Measurements from ENCODE around the gene PSG11. TPM values are rescaled to one million over a fixed set of nuclear protein-coding genes. Genes with fewer than 3 reads are reported as not detected.
"Not testable (repeated sequence)": the region's sequence is repeated elsewhere in the genome, so short reads cannot be mapped to it uniquely, and the experiment has no call there.

PSG11 gene
- total and polyA plus RNA-seq, 9 donors = 0.25 to 0.95 (median 0.60) TPM

DNA sequence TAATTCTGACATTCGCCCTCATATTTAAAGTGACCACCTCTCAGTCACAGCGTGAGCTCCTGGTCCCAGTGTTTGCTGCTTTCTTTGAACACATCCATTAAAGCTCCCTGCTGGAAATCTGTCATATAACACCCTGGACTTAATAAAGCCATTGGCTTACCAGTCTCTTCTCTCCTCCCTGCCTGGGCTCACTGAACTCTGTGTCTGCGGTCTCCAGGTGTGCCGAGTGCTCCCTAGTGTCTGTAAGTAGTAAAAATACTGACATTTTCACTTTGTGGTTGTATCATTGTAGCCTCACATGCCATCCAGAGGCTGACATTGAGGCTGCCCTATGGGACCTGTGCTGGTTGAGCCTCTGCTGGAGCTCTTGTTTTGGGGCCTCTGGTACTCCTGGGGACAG is 2.6 kb upstream of the PSG11 start:
- Histone ChIP-seq H3K4me1 (ENCODE audit: control insufficient read depth, insufficient read depth, low read length) (no peaks in the 10 kb centered on the region), H3K27ac (ENCODE audit: low read length) (no peak overlapping the region), H3K27me3 (ENCODE audit: control insufficient read depth, insufficient read depth, low read length) (no peaks in the 10 kb centered on the region), H3K4me3 (ENCODE audit: low read length) (no peak overlapping the region), H3K9me3 (replicated peaks; ENCODE audit: control insufficient read depth, low read depth, low read length) (no peaks in the 10 kb centered on the region), H3K36me3 (ENCODE audit: control insufficient read depth, insufficient read depth, low read length) (no peaks in the 10 kb centered on the region)
- 88% methylated on average over 2 of the region's 4 CpGs for WGBS (ENCODE audit: insufficient coverage)
- no peak for DNase-seq

DNA sequence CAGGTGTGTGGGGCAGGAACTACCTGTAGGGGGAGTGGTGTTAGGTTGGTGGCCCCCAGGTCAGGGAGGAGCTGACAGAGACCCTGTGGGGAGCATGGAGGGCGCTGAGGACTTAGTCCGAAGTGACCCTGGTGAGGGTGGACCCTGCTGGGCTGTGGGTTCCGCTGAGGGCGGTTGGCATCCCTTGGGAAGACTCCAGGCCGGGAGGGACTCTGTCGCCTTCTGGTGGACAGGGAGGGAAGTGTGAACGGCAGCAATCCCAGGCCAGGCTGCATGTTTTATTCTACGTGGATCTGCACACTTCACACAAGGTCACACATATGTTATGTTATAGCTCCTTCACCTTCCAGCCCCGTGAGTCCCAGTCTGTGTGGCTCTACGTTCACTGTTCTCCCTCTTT is 1.7 kb upstream of the PSG11 start:
- H3K27me3 ChIP-seq (ENCODE audit: control insufficient read depth, insufficient read depth, low read length); H3K9me3 ChIP-seq (replicated peaks; ENCODE audit: control insufficient read depth, low read depth, low read length); H3K36me3 ChIP-seq (ENCODE audit: control insufficient read depth, insufficient read depth, low read length); DNase-seq; H3K4me3 ChIP-seq (ENCODE audit: low read length); H3K4me1 ChIP-seq (ENCODE audit: control insufficient read depth, insufficient read depth, low read length); H3K27ac ChIP-seq (ENCODE audit: low read length): not testable (repeated sequence)
- WGBS (ENCODE audit: insufficient coverage) = 53% methylated on average over 3 of the region's 10 CpGs

DNA sequence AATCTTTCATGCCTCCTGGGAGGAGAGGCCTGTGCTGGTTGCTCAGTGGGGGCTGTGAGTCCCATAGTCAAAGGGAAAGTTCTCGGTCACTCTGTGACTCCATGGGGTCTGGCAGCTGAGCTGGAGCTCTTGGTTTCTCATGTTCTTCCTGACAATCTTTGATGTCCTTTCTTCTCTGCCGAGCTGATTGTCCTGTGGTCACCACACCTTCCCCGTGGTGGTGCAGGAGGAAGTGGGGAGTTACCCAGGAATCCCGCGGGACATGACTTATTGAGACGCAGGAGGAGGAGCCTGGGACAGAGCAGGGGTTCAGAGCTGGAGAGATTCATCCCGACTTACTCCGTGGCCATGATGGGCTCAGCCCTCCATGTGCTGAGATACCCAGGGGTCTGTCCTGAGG is 792 bp upstream of the PSG11 start:
- not testable (repeated sequence) for H3K4me1 ChIP-seq (ENCODE audit: control insufficient read depth, insufficient read depth, low read length); H3K27ac ChIP-seq (ENCODE audit: low read length); H3K27me3 ChIP-seq (ENCODE audit: control insufficient read depth, insufficient read depth, low read length); H3K9me3 ChIP-seq (replicated peaks; ENCODE audit: control insufficient read depth, low read depth, low read length); DNase-seq; H3K4me3 ChIP-seq (ENCODE audit: low read length); H3K36me3 ChIP-seq (ENCODE audit: control insufficient read depth, insufficient read depth, low read length)
- 77% methylated on average over 6 of the region's 8 CpGs for WGBS (ENCODE audit: insufficient coverage)

DNA sequence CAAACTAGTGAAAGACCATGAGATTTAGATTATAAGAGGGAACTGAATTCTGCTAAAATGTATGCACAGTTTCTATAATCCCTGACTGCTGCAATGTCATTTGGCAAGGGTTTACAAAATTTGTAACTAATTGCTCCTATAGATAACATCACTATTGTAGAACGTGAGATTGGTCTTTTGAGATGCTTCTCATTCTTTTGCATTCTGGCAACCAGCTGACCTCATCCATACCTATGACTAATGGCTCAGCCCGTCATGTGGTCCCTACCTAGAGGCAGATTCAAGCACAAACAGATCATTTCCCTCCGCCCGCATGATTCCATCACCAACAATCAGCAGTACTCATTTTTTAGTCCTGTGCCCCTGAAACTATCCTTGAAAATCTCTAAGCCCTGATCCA is 4.2 kb downstream of the PSG11 start:
- not testable (repeated sequence) for H3K27ac ChIP-seq (ENCODE audit: low read length); H3K4me3 ChIP-seq (ENCODE audit: low read length)
- WGBS (ENCODE audit: insufficient coverage) = 45% methylated on average over 1 of the region's 4 CpGs

DNA sequence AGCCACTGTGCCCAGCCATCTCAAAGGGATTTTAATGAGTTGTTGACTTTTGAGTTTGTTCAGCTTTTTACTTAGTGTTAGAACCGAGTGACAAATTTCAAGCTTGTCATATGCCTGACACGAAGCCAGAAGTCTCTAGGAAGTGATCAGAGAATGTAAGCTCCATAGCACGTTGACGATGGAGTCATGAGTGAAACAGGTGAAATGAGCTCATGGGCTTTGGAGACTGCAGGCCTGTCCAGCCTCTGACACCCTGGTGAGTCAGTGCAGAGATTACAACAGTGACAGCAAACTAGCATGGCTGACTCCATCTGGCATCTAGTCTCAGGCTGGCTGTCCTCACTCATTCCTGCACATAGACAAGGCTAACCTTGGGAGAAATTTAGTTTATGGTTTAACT is 4.6 kb downstream of the PSG11 start:
- H3K9me3 ChIP-seq (replicated peaks; ENCODE audit: control insufficient read depth, low read depth, low read length); H3K27me3 ChIP-seq (ENCODE audit: control insufficient read depth, insufficient read depth, low read length); H3K4me1 ChIP-seq (ENCODE audit: control insufficient read depth, insufficient read depth, low read length); H3K27ac ChIP-seq (ENCODE audit: low read length); H3K36me3 ChIP-seq (ENCODE audit: control insufficient read depth, insufficient read depth, low read length); H3K4me3 ChIP-seq (ENCODE audit: low read length): not testable (repeated sequence)
- WGBS (ENCODE audit: insufficient coverage) = 81% methylated on average over 4 of the region's 4 CpGs
- DNase-seq = peak; percentile 37

More for the DNA sequence above, 4.2 kb downstream of the PSG11 start:
- not testable (repeated sequence) for H3K27me3 ChIP-seq (ENCODE audit: control insufficient read depth, insufficient read depth, low read length); H3K36me3 ChIP-seq (ENCODE audit: control insufficient read depth, insufficient read depth, low read length); H3K4me1 ChIP-seq (ENCODE audit: control insufficient read depth, insufficient read depth, low read length); H3K9me3 ChIP-seq (replicated peaks; ENCODE audit: control insufficient read depth, low read depth, low read length); DNase-seq

DNA sequence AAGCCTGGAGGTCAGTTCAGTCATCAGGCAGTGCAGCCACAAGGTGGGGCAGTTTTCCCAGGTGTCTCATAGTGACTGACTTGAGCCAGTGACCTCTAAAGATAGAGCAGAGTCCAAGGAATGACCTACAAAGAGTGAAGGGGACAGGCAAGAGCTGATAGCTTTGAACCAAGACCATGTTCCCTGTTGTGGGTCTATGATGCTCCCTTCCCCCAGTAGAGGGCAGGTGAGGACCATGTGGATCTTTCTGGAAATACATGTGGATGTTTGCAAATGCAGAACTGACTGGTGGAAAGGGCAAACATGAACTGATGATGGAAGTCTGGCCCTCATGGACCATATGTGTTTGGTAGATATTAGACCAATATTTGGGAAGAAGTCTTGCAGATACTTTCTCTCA is 6.7 kb downstream of the PSG11 start:
- H3K27me3 ChIP-seq (ENCODE audit: control insufficient read depth, insufficient read depth, low read length); H3K27ac ChIP-seq (ENCODE audit: low read length); DNase-seq; H3K4me1 ChIP-seq (ENCODE audit: control insufficient read depth, insufficient read depth, low read length); H3K36me3 ChIP-seq (ENCODE audit: control insufficient read depth, insufficient read depth, low read length); H3K4me3 ChIP-seq (ENCODE audit: low read length); H3K9me3 ChIP-seq (replicated peaks; ENCODE audit: control insufficient read depth, low read depth, low read length): not testable (repeated sequence)

DNA sequence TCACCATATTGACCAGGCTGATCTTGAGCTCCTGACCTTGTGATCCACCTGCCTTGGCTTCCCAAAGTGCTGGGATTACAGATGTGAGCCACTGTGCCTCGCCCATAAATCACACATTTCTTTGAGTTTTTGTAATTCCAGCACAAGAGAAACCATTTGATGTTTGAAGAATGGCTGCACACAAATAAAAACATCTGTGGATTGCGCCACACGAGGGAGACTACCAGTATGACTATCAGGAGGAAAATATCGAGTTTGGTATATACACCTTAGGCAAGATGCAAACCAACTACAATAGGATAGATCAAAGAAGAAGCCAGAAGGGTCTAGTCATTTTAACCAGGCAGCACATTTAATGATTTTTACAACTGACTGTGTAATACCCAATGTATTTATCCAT is 20.4 kb downstream of the PSG11 start:
- not testable (repeated sequence) for H3K4me1 ChIP-seq (ENCODE audit: control insufficient read depth, insufficient read depth, low read length); H3K36me3 ChIP-seq (ENCODE audit: control insufficient read depth, insufficient read depth, low read length); H3K9me3 ChIP-seq (replicated peaks; ENCODE audit: control insufficient read depth, low read depth, low read length); H3K27ac ChIP-seq (ENCODE audit: low read length); H3K27me3 ChIP-seq (ENCODE audit: control insufficient read depth, insufficient read depth, low read length); DNase-seq; H3K4me3 ChIP-seq (ENCODE audit: low read length)
- no CpG with 5 or more reads among the region's 4 CpGs for WGBS (ENCODE audit: insufficient coverage)

DNA sequence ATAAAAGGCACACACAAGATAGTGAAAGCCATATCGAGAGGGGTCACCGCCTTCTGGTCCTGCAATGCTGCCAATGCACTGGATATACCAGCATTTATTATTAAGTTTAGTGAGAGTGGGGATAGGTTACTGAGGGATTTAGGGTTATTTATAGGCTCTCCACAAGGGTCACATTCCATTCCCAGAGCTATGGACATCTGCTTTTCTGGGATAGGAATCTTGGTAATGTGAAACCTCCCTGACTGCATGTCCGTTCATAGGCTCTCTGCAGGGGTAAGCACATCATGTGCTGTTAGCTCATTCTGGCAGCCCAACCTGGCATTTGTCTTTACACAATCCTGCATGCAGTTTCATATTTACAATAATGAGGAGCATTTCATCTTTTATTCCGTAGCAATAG is 21.4 kb downstream of the PSG11 start:
- WGBS (ENCODE audit: insufficient coverage) = no CpG with 5 or more reads among the region's 4 CpGs
- H3K4me3 ChIP-seq (ENCODE audit: low read length); H3K9me3 ChIP-seq (replicated peaks; ENCODE audit: control insufficient read depth, low read depth, low read length); H3K27ac ChIP-seq (ENCODE audit: low read length); H3K36me3 ChIP-seq (ENCODE audit: control insufficient read depth, insufficient read depth, low read length); H3K4me1 ChIP-seq (ENCODE audit: control insufficient read depth, insufficient read depth, low read length); H3K27me3 ChIP-seq (ENCODE audit: control insufficient read depth, insufficient read depth, low read length): not testable (repeated sequence)
- DNase-seq = peak; percentile 43

DNA sequence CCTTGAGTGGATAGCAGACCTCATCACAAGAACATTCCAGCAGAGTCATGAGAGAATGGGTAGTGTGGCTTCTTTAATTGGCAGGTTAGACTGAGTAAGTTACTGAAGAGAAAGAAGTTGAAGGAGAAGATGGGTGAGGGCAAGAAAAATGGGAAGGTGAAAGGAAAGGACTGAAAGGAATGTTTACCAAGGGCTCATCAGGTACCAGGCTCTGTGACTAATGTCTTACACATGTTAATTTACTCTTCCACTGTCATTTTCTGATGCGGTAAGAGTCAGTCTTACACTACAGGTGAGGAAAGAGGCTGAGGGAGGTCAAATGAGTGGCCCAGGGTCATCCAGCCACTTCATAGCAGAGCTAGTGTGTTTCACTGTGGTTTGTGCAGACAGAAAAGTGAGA is 22.6 kb downstream of the PSG11 start:
- no CpG with 5 or more reads among the region's 1 CpG for WGBS (ENCODE audit: insufficient coverage)
- DNase-seq; H3K9me3 ChIP-seq (replicated peaks; ENCODE audit: control insufficient read depth, low read depth, low read length); H3K27me3 ChIP-seq (ENCODE audit: control insufficient read depth, insufficient read depth, low read length); H3K4me1 ChIP-seq (ENCODE audit: control insufficient read depth, insufficient read depth, low read length); H3K36me3 ChIP-seq (ENCODE audit: control insufficient read depth, insufficient read depth, low read length); H3K4me3 ChIP-seq (ENCODE audit: low read length); H3K27ac ChIP-seq (ENCODE audit: low read length): not testable (repeated sequence)

DNA sequence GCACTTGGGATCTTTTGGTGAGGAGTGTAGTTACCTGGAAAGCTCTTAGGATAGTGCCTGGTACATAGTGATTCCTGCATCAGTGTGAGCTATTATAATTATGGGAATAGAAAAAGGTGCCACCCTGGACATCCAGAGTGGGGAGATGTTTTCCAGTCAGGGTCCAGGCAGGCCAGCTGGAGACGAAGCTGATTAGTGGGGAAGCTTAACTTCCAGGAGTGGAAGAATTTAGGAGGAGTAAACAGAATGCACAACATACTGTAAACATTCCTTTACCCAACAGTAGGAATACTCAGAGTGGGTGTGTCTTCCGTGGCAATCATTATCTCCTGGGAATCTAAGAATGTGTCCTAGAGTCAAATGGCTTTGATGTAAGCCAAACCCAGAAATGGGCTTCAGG is 23.3 kb downstream of the PSG11 start:
- H3K4me3 ChIP-seq (ENCODE audit: low read length); H3K4me1 ChIP-seq (ENCODE audit: control insufficient read depth, insufficient read depth, low read length); H3K27ac ChIP-seq (ENCODE audit: low read length); H3K27me3 ChIP-seq (ENCODE audit: control insufficient read depth, insufficient read depth, low read length); DNase-seq; H3K36me3 ChIP-seq (ENCODE audit: control insufficient read depth, insufficient read depth, low read length); H3K9me3 ChIP-seq (replicated peaks; ENCODE audit: control insufficient read depth, low read depth, low read length): not testable (repeated sequence)
- WGBS (ENCODE audit: insufficient coverage) = no CpG with 5 or more reads among the region's 2 CpGs

DNA sequence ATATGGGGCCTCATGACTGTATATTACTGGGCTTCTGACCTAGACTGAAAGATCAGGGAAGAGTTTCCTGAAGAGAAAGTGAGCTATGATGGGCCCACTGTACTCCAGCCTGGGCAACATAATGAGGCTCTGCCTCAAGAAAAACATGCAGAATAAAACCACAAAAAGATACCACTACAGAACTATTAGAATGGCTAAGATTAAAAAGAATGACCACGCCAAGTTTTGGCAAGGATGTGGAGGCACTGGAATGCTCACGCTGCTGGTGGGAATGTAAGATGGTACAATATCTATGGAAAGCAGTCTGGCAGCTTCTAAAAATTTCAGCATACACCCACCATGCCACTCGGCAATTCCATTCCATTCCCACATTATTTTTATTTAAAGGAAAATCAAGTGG is 30.1 kb downstream of the PSG11 start:
- no CpG with 5 or more reads among the region's 3 CpGs for WGBS (ENCODE audit: insufficient coverage)
- not testable (repeated sequence) for H3K36me3 ChIP-seq (ENCODE audit: control insufficient read depth, insufficient read depth, low read length); H3K9me3 ChIP-seq (replicated peaks; ENCODE audit: control insufficient read depth, low read depth, low read length); H3K27ac ChIP-seq (ENCODE audit: low read length); H3K4me3 ChIP-seq (ENCODE audit: low read length); DNase-seq; H3K4me1 ChIP-seq (ENCODE audit: control insufficient read depth, insufficient read depth, low read length); H3K27me3 ChIP-seq (ENCODE audit: control insufficient read depth, insufficient read depth, low read length)

Measured in muscle of leg (tissue), 11 donors.